22Rv1 (cell line): Measurements from ENCODE around the gene INPP5B.
A peak's percentile ranks its signal among the peaks of the same experiment; 100 is the strongest.

Experiments
- H3K27ac ChIP-seq: fragments of 450-650 bp; 2 replicates; pipeline ENCODE4 v1.5.1; 2017
- ZFX ChIP-seq: fragments of 450-650 bp; IDR thresholded peaks from 2 replicates; pipeline ENCODE4 v1.6.1; 2017; ENCODE audit warnings: antibody characterized with exemption, borderline replicate concordance
- TF ChIP-seq, protein P1 (sequence below): fragments of 450-650 bp; IDR thresholded peaks from 2 replicates; pipeline ENCODE4 v1.5.1; 2017; ENCODE audit warnings: mild to moderate bottlenecking

INPP5B gene

GRCh38 chr1:37888022-37888700 is 58.7 kb downstream of the INPP5B start:
- TF ChIP-seq ZFX, result no peak
- TF ChIP-seq, protein P1, sequence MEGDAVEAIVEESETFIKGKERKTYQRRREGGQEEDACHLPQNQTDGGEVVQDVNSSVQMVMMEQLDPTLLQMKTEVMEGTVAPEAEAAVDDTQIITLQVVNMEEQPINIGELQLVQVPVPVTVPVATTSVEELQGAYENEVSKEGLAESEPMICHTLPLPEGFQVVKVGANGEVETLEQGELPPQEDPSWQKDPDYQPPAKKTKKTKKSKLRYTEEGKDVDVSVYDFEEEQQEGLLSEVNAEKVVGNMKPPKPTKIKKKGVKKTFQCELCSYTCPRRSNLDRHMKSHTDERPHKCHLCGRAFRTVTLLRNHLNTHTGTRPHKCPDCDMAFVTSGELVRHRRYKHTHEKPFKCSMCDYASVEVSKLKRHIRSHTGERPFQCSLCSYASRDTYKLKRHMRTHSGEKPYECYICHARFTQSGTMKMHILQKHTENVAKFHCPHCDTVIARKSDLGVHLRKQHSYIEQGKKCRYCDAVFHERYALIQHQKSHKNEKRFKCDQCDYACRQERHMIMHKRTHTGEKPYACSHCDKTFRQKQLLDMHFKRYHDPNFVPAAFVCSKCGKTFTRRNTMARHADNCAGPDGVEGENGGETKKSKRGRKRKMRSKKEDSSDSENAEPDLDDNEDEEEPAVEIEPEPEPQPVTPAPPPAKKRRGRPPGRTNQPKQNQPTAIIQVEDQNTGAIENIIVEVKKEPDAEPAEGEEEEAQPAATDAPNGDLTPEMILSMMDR, result no peak

GRCh38 chr1:37884145-37884544 is 62.7 kb downstream of the INPP5B start:
- no peak for TF ChIP-seq ZFX
- TF ChIP-seq, protein P1, result no peak
- H3K27ac ChIP-seq, result no peak overlapping the region

More at GRCh38 chr1:37888022-37888700, 58.7 kb downstream of the INPP5B start:
- H3K27ac ChIP-seq, result no peak overlapping the region

GRCh38 chr1:37883671-37884070 is 63.2 kb downstream of the INPP5B start:
- TF ChIP-seq, protein P1, result no peak
- TF ChIP-seq ZFX, result no peak
- H3K27ac ChIP-seq, result no peak overlapping the region

- H3K27ac ChIP-seq, result no peak overlapping the region
- TF ChIP-seq ZFX, result no peak
- TF ChIP-seq, protein P1, result no peak
These were observed 67.0 kb downstream of the INPP5B start for GRCh38 chr1:37879865-37880264.

DNA sequence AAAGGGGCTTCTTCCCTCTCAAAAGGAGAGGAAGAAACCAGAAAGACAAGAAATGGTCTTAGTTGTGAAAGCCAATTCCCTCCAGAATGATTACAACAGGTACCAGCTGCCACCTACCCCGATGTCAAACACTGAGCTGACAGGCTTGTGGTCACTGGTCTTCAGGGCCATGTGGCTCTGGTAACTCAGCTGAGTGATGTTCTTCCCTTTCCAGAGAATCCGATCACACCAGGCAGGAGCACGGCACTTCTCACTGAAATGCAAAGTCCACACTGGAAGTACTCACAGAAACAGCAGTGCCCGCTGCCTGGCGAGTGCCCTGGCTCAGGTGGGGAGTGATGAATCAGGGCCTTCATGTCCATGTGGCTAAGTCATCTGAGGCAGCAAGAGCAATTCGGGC is 68.8 kb downstream of the INPP5B start:
- TF ChIP-seq ZFX, result no peak
- TF ChIP-seq, protein P1, result no peak
- H3K27ac ChIP-seq, result no peak overlapping the region

GRCh38 chr1:37875833-37876232 is 71.0 kb downstream of the INPP5B start:
- TF ChIP-seq, protein P1, result peak; percentile 31; the same call in 1 of the 2 replicates
- TF ChIP-seq ZFX, result no peak

DNA sequence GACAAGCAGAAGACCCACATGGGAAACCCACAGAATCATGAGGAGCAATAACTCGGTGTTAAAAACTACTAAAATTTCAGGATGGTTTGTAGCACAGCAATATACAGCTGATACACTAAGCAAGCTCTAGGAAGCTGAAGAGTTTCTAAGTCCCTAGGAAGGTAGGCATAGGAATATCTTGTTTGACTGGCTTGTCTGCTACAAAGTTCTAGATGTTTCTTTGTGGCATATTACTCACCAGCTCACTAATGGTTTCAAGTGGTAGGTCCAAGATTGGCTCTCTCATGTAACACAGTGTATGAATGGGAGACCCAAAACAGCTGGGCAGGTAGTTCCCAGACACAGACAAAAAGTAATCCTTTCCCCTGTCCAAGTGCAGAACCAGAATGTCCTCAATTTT is 74.2 kb downstream of the INPP5B start:
- TF ChIP-seq, protein P1, result no peak
- TF ChIP-seq ZFX, result no peak
- H3K27ac ChIP-seq, result no peak overlapping the region

More at GRCh38 chr1:37875833-37876232, 71.0 kb downstream of the INPP5B start:
- no peak overlapping the region for H3K27ac ChIP-seq
